Tibial artery (tissue), 4 donors: ENCODE measurements around the gene SLC32A1.

Experiments
- DNase-seq, 2 donors: peaks; one replicate each; pipeline ENCODE4 v3.0.0-alpha.2; 2019
- H3K27ac ChIP-seq, 2 donors: fragments of 200-600 bp; sonication (generic) in 1 of 2; 1 replicate in 1 of 2; 2 replicates in 1 of 2; pipeline ENCODE4 v1.5.1; 2018 to 2019; ENCODE audit warnings: mild to moderate bottlenecking in 1 of 2
- H3K27me3 ChIP-seq, 2 donors: fragments of 200-600 bp; sonication (generic) in 1 of 2; one replicate each; pipeline versions ENCODE4 v1.5.1 to v1.6.0; 2016 to 2019
- H3K36me3 ChIP-seq, 3 donors: fragments of 200-600 bp; sonication (generic) in 2 of 3; one replicate each; pipeline ENCODE4 v1.5.1; 2016 to 2019; ENCODE audit warnings: mild to moderate bottlenecking in 2 of 3
- H3K4me1 ChIP-seq, 4 donors: fragments of 200-600 bp; sonication (generic) in 2 of 4; 1 replicate in 3 of 4; 2 replicates in 1 of 4; pipeline ENCODE4 v1.5.1; 2016 to 2019
- H3K4me3 ChIP-seq, 2 donors: fragments of 200-600 bp; sonication (generic) in 1 of 2; 1 replicate in 1 of 2; 2 replicates in 1 of 2; pipeline ENCODE4 v1.5.1; 2018 to 2019; ENCODE audit warnings: mild to moderate bottlenecking in 2 of 2
- H3K9me3 ChIP-seq, 3 donors: fragments of 200-600 bp; sonication (generic) in 1 of 3; one replicate each; pipeline ENCODE4 v1.5.1; 2016 to 2019
- CTCF ChIP-seq, 2 experiments: fragments of 200-600 bp in 1 of 2; fragments of 450-650 bp in 1 of 2; IDR thresholded peaks; one replicate each; pipeline ENCODE4 v1.5.1; 2017 to 2019; ENCODE audit warnings: antibody characterized with exemption in 2 of 2, mild to moderate bottlenecking in 1 of 2, moderate library complexity in 1 of 2
- intact Hi-C: fragments of 100-400 bp; cut with DNase I; formaldehyde crosslinking; loops from one replicate; pipeline ENCODE4 v1.15.0; 2023; ENCODE audit warnings: low total_unique reads

The SLC32A1 gene

GRCh38 chr20:38700926-38701325 is 23.4 kb upstream of the SLC32A1 start:
- TF ChIP-seq CTCF (IDR thresholded peaks at IDR 0.05): no peak

GRCh38 chr20:38703526-38703925 is 20.8 kb upstream of the SLC32A1 start:
- Histone ChIP-seq H3K27me3 (peaks cover 0 to 76% of the 10 kb centered on the region in 2 donors), H3K27ac (no peak overlapping the region), H3K4me3 (no peak overlapping the region), H3K36me3 (no peaks in the 10 kb centered on the region), H3K4me1 (no peaks in the 10 kb centered on the region), H3K9me3 (no peaks in the 10 kb centered on the region)
- DNase-seq: peak in 1 of 2 donors; percentile 23
- intact Hi-C loops: no loop called here
- TF ChIP-seq CTCF (IDR thresholded peaks at IDR 0.05): no peak

More at GRCh38 chr20:38700926-38701325, 23.4 kb upstream of the SLC32A1 start:
- Histone ChIP-seq H3K9me3 (no peaks in the 10 kb centered on the region), H3K36me3 (no peaks in the 10 kb centered on the region), H3K4me3 (no peak overlapping the region), H3K27me3 (peaks cover 0 to 67% of the 10 kb centered on the region in 2 donors), H3K27ac (no peak overlapping the region), H3K4me1 (no peaks in the 10 kb centered on the region)
- intact Hi-C loops: no loop called here
- peak in 1 of 2 donors; percentile 46 for DNase-seq

- H3K27me3 ChIP-seq: peaks cover 0 to 73% of the 10 kb centered on the region in 2 donors
- H3K9me3 ChIP-seq: no peaks in the 10 kb centered on the region
- H3K4me3 ChIP-seq: no peak overlapping the region
- intact Hi-C loops: no loop called here
- no peak for DNase-seq
- H3K27ac ChIP-seq: no peak overlapping the region
- H3K4me1 ChIP-seq: no peaks in the 10 kb centered on the region
- no peak for TF ChIP-seq CTCF (IDR thresholded peaks at IDR 0.05)
- no peaks in the 10 kb centered on the region for H3K36me3 ChIP-seq
Observed at GRCh38 chr20:38704136-38704535, 20.1 kb upstream of the SLC32A1 start.

- H3K27me3 ChIP-seq: peaks cover 0 to 57% of the 10 kb centered on the region in 2 donors
- H3K36me3 ChIP-seq: no peaks in the 10 kb centered on the region
- no peaks in the 10 kb centered on the region for H3K9me3 ChIP-seq
- H3K4me1 ChIP-seq: no peaks in the 10 kb centered on the region
- TF ChIP-seq CTCF (IDR thresholded peaks at IDR 0.05): no peak
- intact Hi-C loops: no loop called here
- no peak overlapping the region for H3K4me3 ChIP-seq
- DNase-seq: peak in 1 of 2 donors; percentile 38
- no peak overlapping the region for H3K27ac ChIP-seq
Observed at GRCh38 chr20:38706509-38706908, 17.8 kb upstream of the SLC32A1 start.

GRCh38 chr20:38714308-38714707 is 10.0 kb upstream of the SLC32A1 start:
- no peak overlapping the region for H3K27ac ChIP-seq
- no peaks in the 10 kb centered on the region for H3K36me3 ChIP-seq
- H3K27me3 ChIP-seq: peaks cover 0 to 64% of the 10 kb centered on the region in 2 donors
- no peak for DNase-seq
- H3K4me3 ChIP-seq: no peak overlapping the region
- intact Hi-C loops: no loop called here
- H3K4me1 ChIP-seq: no peaks in the 10 kb centered on the region
- no peak for TF ChIP-seq CTCF (IDR thresholded peaks at IDR 0.05)
- H3K9me3 ChIP-seq: no peaks in the 10 kb centered on the region

- no peak overlapping the region for H3K4me3 ChIP-seq
- H3K4me1 ChIP-seq: no peaks in the 10 kb centered on the region
- TF ChIP-seq CTCF (IDR thresholded peaks at IDR 0.05): no peak
- no peak for DNase-seq
- intact Hi-C loops: no loop called here
- no peak overlapping the region for H3K27ac ChIP-seq
- no peaks in the 10 kb centered on the region for H3K36me3 ChIP-seq
- H3K27me3 ChIP-seq: peaks cover 0 to 76% of the 10 kb centered on the region in 2 donors
- H3K9me3 ChIP-seq: no peaks in the 10 kb centered on the region
Observed at GRCh38 chr20:38715646-38716045, 8.6 kb upstream of the SLC32A1 start.
